Measurements from ENCODE around the gene TMEM9. TPM values are rescaled to one million over a fixed set of nuclear protein-coding genes. Genes with fewer than 3 reads are reported as not detected.

Gene TMEM9
- polyA plus RNA-seq, 3 donors: 13.6 to 43.6 (median 22.4) TPM

DNA sequence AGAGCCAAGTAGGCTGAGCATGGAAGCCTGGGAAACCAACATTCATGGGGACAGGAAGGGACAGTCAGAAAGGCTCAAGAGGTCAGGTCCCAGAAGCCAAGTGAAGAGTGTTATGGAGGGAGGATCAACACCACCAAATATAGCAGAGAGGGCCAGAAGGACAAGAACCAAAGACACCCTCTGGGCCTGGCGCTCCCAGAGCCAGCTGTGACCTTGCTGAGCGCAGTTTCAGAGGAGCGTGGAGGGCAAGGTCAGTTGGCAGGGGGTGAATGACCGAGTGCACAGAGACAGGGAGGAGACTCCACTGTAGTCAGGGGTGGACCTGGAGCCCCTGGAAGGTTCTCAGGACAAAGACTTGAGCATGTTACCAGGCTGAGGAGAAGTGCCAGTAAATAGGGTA is 22.9 kb downstream of the TMEM9 start:
- Histone ChIP-seq H4K20me1 (ENCODE audit: insufficient read depth, low read length) (no peaks in the 10 kb centered on the region), H3K9ac (ENCODE audit: insufficient read depth, low read length, poor library complexity, severe bottlenecking) (no peak overlapping the region), H3K79me2 (ENCODE audit: insufficient read depth, low read length) (no peaks in the 10 kb centered on the region), H3K36me3 (replicated peaks in 1 of 2; ENCODE audit: control insufficient read depth in 1 of 2, insufficient read depth in 2 of 2, low read length in 2 of 2) (peaks cover 12 to 16% of the 10 kb centered on the region in 2 donors), H3K27ac (ENCODE audit: low read depth in 1 of 2, low read length in 2 of 2) (no peak overlapping the region), H3K27me3 (ENCODE audit: control insufficient read depth in 2 of 2, insufficient read depth in 2 of 2, low read length in 2 of 2) (no peaks in the 10 kb centered on the region), H3K4me3 (replicated peaks in 1 of 3; ENCODE audit: low read depth in 2 of 3, low read length in 3 of 3) (no peak overlapping the region), H3K9me3 (replicated peaks in 1 of 2; ENCODE audit: control insufficient read depth in 1 of 2, insufficient read depth in 1 of 2, low read length in 2 of 2) (no peaks in the 10 kb centered on the region), H3K4me1 (ENCODE audit: control insufficient read depth in 1 of 2, insufficient read depth in 2 of 2, low read length in 2 of 2) (no peaks in the 10 kb centered on the region), H2AFZ (ENCODE audit: insufficient read depth, low read depth, low read length, poor library complexity, severe bottlenecking) (no peak overlapping the region), H3K4me2 (replicated peaks; ENCODE audit: extremely low read depth, low read length, poor library complexity, severe bottlenecking) (no peak overlapping the region)
- Mint-ChIP-seq H3K4me3 (no peak overlapping the region), H3K27ac (no peak overlapping the region), H3K9me3 (no peaks in the 10 kb centered on the region), H3K4me1 (no peaks in the 10 kb centered on the region), H3K27me3 (ENCODE audit: low read depth in 3 of 3) (peaks cover 0 to 6% (median 3%) of the 10 kb centered on the region in 3 donors), H3K36me3 (peaks cover 14 to 20% of the 10 kb centered on the region in 2 donors)
- TF ChIP-seq, protein P1, sequence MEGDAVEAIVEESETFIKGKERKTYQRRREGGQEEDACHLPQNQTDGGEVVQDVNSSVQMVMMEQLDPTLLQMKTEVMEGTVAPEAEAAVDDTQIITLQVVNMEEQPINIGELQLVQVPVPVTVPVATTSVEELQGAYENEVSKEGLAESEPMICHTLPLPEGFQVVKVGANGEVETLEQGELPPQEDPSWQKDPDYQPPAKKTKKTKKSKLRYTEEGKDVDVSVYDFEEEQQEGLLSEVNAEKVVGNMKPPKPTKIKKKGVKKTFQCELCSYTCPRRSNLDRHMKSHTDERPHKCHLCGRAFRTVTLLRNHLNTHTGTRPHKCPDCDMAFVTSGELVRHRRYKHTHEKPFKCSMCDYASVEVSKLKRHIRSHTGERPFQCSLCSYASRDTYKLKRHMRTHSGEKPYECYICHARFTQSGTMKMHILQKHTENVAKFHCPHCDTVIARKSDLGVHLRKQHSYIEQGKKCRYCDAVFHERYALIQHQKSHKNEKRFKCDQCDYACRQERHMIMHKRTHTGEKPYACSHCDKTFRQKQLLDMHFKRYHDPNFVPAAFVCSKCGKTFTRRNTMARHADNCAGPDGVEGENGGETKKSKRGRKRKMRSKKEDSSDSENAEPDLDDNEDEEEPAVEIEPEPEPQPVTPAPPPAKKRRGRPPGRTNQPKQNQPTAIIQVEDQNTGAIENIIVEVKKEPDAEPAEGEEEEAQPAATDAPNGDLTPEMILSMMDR (IDR thresholded peaks at IDR 0.05): no peak
- intact Hi-C loops (cut with micrococcal nuclease): no loop called here
- 86% methylated on average over 3 of the region's 4 CpGs for WGBS (ENCODE audit: insufficient coverage)
- DNase-seq: no peak

DNA sequence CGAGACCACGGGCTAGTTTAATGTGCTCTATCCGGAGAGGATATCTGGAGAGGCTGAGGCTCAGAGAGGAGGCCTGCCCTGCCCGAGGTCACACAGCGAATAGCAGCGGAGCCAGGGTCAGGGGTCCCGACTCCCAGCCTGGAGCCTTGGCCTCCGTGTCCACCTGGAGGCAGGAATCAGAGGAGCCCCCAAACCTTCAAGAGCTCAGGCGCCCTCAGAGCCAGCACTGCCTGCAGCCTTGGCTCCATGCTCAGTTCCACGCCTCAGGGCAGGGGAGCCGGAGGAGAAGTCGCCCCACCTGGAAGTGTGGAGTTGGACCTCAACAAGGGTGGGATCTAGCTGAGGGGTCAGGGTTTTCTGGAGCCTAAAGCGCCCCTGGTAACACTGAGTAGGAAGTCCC is 25.3 kb downstream of the TMEM9 start:
- intact Hi-C loops (cut with micrococcal nuclease): no loop called here
- no peak overlapping the region for H3K27ac ChIP-seq (ENCODE audit: low read depth in 1 of 2, low read length in 2 of 2)
- TF ChIP-seq, protein P1 (IDR thresholded peaks at IDR 0.05): no peak
- H2AFZ ChIP-seq (ENCODE audit: insufficient read depth, low read depth, low read length, poor library complexity, severe bottlenecking): no peak overlapping the region
- no peak overlapping the region for H3K4me3 ChIP-seq (replicated peaks in 1 of 3; ENCODE audit: low read depth in 2 of 3, low read length in 3 of 3)
- no peaks in the 10 kb centered on the region for H3K9me3 ChIP-seq (replicated peaks in 1 of 2; ENCODE audit: control insufficient read depth in 1 of 2, insufficient read depth in 1 of 2, low read length in 2 of 2)
- no peak overlapping the region for H3K9ac ChIP-seq (ENCODE audit: insufficient read depth, low read length, poor library complexity, severe bottlenecking)
- H3K36me3 ChIP-seq (replicated peaks in 1 of 2; ENCODE audit: control insufficient read depth in 1 of 2, insufficient read depth in 2 of 2, low read length in 2 of 2): no peaks in the 10 kb centered on the region
- 97% methylated on average over 12 of the region's 13 CpGs for WGBS (ENCODE audit: insufficient coverage)
- Mint-ChIP-seq H3K4me3 (no peak overlapping the region), H3K27ac (peak overlapping the region in 1 of 7 donors; percentile 28), H3K27me3 (ENCODE audit: low read depth in 3 of 3) (peaks cover 0 to 7% (median 5%) of the 10 kb centered on the region in 3 donors), H3K4me1 (no peaks in the 10 kb centered on the region), H3K9me3 (no peaks in the 10 kb centered on the region), H3K36me3 (peaks cover 0 to 2% of the 10 kb centered on the region in 2 donors)
- no peaks in the 10 kb centered on the region for H3K27me3 ChIP-seq (ENCODE audit: control insufficient read depth in 2 of 2, insufficient read depth in 2 of 2, low read length in 2 of 2)
- DNase-seq: no peak
- no peak overlapping the region for H3K4me2 ChIP-seq (replicated peaks; ENCODE audit: extremely low read depth, low read length, poor library complexity, severe bottlenecking)
- no peaks in the 10 kb centered on the region for H4K20me1 ChIP-seq (ENCODE audit: insufficient read depth, low read length)
- no peaks in the 10 kb centered on the region for H3K4me1 ChIP-seq (ENCODE audit: control insufficient read depth in 1 of 2, insufficient read depth in 2 of 2, low read length in 2 of 2)
- no peaks in the 10 kb centered on the region for H3K79me2 ChIP-seq (ENCODE audit: insufficient read depth, low read length)
